Right lobe of liver (tissue), 6 donors: Measurements from ENCODE around the gene SZRD1. TPM values are rescaled to one million over a fixed set of nuclear protein-coding genes. Genes with fewer than 3 reads are reported as not detected.

Source experiments
- ATAC-seq, 4 donors: fragments of 200-7000 bp; cut with Tn5 transposase; one replicate each; pipeline ENCODE4 v1.9.1; 2020; ENCODE audit warnings: mild to moderate bottlenecking in 4 of 4, moderate library complexity in 4 of 4
- DNase-seq, 3 donors: peaks; one replicate each; pipeline ENCODE4 v3.0.0-alpha.2; 2020
- H3K27ac ChIP-seq, 3 donors: fragments of 200-600 bp; one replicate each; pipeline ENCODE4 v1.8.0; 2022
- H3K27me3 ChIP-seq, 2 donors: fragments of 200-600 bp; one replicate each; pipeline ENCODE4 v1.8.0; 2022
- H3K36me3 ChIP-seq, 4 donors: fragments of 200-600 bp; sonication (generic) in 1 of 4; one replicate each; pipeline versions ENCODE4 v1.5.1 to v1.8.0; 2017 to 2022; ENCODE audit warnings: control low read depth in 1 of 4
- H3K4me1 ChIP-seq, 4 donors: fragments of 200-600 bp; sonication (generic) in 1 of 4; one replicate each; pipeline versions ENCODE4 v1.5.1 to v1.8.0; 2017 to 2022; ENCODE audit warnings: control low read depth in 1 of 4
- H3K4me3 ChIP-seq, 3 donors: fragments of 200-600 bp; one replicate each; pipeline ENCODE4 v1.8.0; 2022
- H3K9me3 ChIP-seq, 4 donors: fragments of 200-600 bp; sonication (generic) in 1 of 4; one replicate each; pipeline versions ENCODE4 v1.5.1 to v1.8.0; 2017 to 2022; ENCODE audit warnings: control low read depth in 1 of 4
- POLR2A ChIP-seq: fragments of 450-650 bp; IDR thresholded peaks from one replicate; pipeline ENCODE4 v1.6.1; 2017; ENCODE audit warnings: antibody characterized with exemption, mild to moderate bottlenecking
- WGBS: methylation state at CpG from one replicate; pipeline ENCODE4 v1.1.6; 2018; ENCODE audit warnings: low coverage, low lambda C conversion rate; ENCODE audit not compliant: insufficient coverage; ENCODE audit errors: missing lambda C conversion rate; 5-methylcytosine and 5-hydroxymethylcytosine counted together
- intact Hi-C, 2 donors: fragments of 100-400 bp; cut with DNase I; formaldehyde crosslinking; loops; one replicate each; pipeline versions ENCODE4 v1.11.2 to v1.14.1; 2022
- total RNA-seq, 6 experiments: library from RNA; depleted of rRNA in 2 of 6; stranded (reverse); fragments of >200 nt in 2 of 6; fragmentation: NEBNext Ultra II Directional in 3 of 6; extraction: Animal tissue kit (Norgen Biotek cat#: 25700) in 3 of 6; gene quantifications; one replicate each; pipeline versions ENCODE4 v1.1.0 to v1.2.4, GENCODE V29; 2016 to 2023
- TF ChIP-seq, protein P1 (sequence below), 4 donors: fragments of 200-600 bp in 3 of 4; fragments of 450-650 bp in 1 of 4; IDR thresholded peaks; one replicate each; pipeline versions ENCODE4 v1.5.1 to v1.8.0; 2016 to 2022; ENCODE audit warnings: antibody characterized with exemption in 4 of 4, mild to moderate bottlenecking in 2 of 4
- donor health status: DM: no; HTN: yes; CAD: no.
- donor health status: DM: no; HTN: no; CAD: no.
- donor health status: DM: no; HTN: no; CAD: no.
- donor health status: DM: no; HTN: yes; CAD: no.
- donor health status: DM: no; HTN: yes; CAD: no.

Gene SZRD1
- total RNA-seq, 6 experiments from 2014 or later = 41.4 to 57.8 (median 47.5) TPM

DNA sequence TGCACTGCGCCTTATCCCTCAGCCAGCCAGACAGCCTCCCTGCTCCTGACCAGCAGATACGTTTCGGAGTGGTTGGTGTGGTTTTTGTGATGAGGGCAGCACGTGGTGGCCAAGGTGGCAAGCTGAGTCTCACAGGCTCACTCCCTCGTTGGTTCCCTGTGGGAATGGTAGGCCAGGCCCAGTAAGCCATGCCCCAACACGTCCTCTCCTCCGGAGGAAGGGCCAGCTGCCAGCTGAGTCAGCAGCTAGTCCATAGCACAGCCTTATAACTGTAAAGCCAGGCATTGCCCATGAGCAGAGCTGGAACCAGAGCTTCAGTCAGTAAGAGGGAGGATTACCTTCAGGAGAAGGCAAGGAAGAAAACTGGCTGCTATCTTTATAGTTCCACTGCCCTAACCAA is 29.5 kb downstream of the SZRD1 start:
- intact Hi-C loops = no loop called here
- no peak overlapping the region for H3K4me3 ChIP-seq
- peaks cover 0 to 22% (median 11%) of the 10 kb centered on the region in 4 donors for H3K36me3 ChIP-seq
- no peak overlapping the region for H3K27ac ChIP-seq
- WGBS = 54% methylated on average over 7 of the region's 7 CpGs
- H3K4me1 ChIP-seq = peaks cover 0 to 5% (median 2%) of the 10 kb centered on the region in 4 donors
- H3K27me3 ChIP-seq = no peaks in the 10 kb centered on the region
- TF ChIP-seq POLR2A = no peak
- TF ChIP-seq, protein P1, sequence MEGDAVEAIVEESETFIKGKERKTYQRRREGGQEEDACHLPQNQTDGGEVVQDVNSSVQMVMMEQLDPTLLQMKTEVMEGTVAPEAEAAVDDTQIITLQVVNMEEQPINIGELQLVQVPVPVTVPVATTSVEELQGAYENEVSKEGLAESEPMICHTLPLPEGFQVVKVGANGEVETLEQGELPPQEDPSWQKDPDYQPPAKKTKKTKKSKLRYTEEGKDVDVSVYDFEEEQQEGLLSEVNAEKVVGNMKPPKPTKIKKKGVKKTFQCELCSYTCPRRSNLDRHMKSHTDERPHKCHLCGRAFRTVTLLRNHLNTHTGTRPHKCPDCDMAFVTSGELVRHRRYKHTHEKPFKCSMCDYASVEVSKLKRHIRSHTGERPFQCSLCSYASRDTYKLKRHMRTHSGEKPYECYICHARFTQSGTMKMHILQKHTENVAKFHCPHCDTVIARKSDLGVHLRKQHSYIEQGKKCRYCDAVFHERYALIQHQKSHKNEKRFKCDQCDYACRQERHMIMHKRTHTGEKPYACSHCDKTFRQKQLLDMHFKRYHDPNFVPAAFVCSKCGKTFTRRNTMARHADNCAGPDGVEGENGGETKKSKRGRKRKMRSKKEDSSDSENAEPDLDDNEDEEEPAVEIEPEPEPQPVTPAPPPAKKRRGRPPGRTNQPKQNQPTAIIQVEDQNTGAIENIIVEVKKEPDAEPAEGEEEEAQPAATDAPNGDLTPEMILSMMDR (IDR thresholded peaks at IDR 0.05) = no peak
- H3K9me3 ChIP-seq = no peaks in the 10 kb centered on the region
- ATAC-seq = peak; percentile 30 to 55 (median 46)
- DNase-seq = peak in 2 of 3 donors; percentile 41 to 56

DNA sequence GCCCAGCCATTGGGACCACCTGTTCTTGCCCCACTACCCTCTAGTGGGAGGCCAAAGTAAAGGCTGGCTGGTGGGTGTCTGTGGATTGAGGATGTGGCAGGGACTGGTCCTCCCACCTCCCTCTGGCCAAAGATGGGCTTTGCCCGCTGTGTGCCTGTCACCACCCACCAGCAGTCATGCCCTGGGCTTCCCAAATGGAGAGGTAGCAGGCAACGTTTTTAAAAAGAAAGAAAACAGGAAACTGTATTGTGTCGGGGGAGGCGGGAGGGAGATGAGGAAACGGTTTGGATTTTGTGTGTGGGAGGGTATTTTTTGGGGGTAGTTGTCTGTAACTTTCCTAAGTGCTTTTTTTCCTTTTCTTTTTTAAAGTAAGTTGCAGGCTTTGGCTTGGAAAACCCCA is 30.1 kb downstream of the SZRD1 start:
- Histone ChIP-seq H3K4me3 (no peak overlapping the region), H3K4me1 (peaks cover 0 to 4% (median 0%) of the 10 kb centered on the region in 4 donors), H3K27ac (no peak overlapping the region), H3K27me3 (no peaks in the 10 kb centered on the region), H3K9me3 (no peaks in the 10 kb centered on the region), H3K36me3 (peaks cover 0 to 22% (median 11%) of the 10 kb centered on the region in 4 donors)
- 44% methylated on average over 4 of the region's 5 CpGs for WGBS
- TF ChIP-seq, protein P1 (IDR thresholded peaks at IDR 0.05) = no peak
- no peak for TF ChIP-seq POLR2A
- DNase-seq (no peak), ATAC-seq (no peak)
- intact Hi-C loops = no loop called here

DNA sequence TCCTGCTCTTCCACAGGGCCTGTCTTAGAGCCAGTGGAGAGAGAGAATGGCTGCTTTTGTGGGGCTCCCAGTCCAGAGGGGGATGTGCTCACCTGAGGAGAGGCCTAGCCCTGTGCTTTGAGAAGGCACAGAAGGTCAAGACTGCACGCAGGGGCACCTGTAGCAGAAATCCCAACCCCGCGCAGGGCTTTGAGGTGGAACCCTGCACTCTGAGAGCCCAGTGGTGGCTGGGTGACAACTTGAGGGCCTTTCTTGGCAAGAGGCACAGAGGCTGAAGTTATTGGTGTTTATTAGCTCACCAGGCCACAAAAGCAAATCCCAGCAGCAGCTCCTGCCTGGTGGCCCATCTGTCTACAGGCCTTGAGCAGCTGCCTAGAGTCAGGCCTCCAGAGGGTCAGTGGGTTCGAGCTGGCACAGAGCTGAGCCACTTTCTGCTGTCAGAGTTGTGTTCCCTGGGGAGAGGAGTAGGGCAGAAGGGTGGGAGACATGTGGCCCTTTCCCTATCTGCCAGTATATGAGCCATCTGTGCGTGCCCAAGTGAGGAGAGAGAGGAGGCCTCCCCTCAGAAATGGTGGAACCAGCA is 31.4 kb downstream of the SZRD1 start:
- intact Hi-C loops = no loop called here
- DNase-seq (no peak), ATAC-seq (no peak)
- no CpG with 5 or more reads among the region's 5 CpGs for WGBS
- TF ChIP-seq POLR2A = no peak
- TF ChIP-seq, protein P1 (IDR thresholded peaks at IDR 0.05) = no peak
- H3K36me3 ChIP-seq = peaks cover 0 to 19% (median 11%) of the 10 kb centered on the region in 4 donors
- H3K27ac ChIP-seq = no peak overlapping the region
- H3K4me1 ChIP-seq = peaks cover 0 to 4% (median 0%) of the 10 kb centered on the region in 4 donors
- H3K27me3 ChIP-seq = no peaks in the 10 kb centered on the region
- H3K9me3 ChIP-seq = no peaks in the 10 kb centered on the region
- H3K4me3 ChIP-seq = no peak overlapping the region

DNA sequence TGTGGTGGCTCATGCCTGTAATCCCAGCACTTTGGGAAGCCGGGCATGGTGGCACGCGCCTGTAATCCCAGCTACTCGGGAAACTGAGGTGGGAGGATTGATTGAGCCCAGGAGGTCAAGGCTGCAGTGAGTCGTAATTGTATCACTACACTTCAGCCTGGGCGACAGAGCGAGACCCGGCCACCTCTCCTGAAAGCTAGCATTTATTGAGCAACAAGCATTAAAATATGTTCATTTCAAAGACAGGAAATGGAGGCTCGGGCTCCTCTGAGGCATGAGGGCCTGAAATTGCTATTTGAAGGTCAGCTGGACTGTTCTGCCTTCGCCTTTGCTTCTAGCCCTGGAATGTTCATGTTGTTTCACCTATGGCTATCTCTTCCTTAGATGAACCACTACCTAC is 35.7 kb downstream of the SZRD1 start:
- Histone ChIP-seq H3K9me3 (no peaks in the 10 kb centered on the region), H3K36me3 (peaks cover 0 to 5% (median 0%) of the 10 kb centered on the region in 4 donors), H3K27me3 (no peaks in the 10 kb centered on the region), H3K27ac (no peak overlapping the region), H3K4me1 (no peaks in the 10 kb centered on the region), H3K4me3 (no peak overlapping the region)
- DNase-seq (no peak), ATAC-seq (no peak)
- WGBS = 77% methylated on average over 4 of the region's 10 CpGs
- TF ChIP-seq, protein P1 (IDR thresholded peaks at IDR 0.05) = no peak
- no peak for TF ChIP-seq POLR2A
- intact Hi-C loops = no loop called here
